EL (cell line): ENCODE data around the gene IKZF2.

Source experiments
- DNase-seq: peaks from one replicate; pipeline ENCODE4 v3.0.0-alpha.2; 2016

The IKZF2 gene

DNA sequence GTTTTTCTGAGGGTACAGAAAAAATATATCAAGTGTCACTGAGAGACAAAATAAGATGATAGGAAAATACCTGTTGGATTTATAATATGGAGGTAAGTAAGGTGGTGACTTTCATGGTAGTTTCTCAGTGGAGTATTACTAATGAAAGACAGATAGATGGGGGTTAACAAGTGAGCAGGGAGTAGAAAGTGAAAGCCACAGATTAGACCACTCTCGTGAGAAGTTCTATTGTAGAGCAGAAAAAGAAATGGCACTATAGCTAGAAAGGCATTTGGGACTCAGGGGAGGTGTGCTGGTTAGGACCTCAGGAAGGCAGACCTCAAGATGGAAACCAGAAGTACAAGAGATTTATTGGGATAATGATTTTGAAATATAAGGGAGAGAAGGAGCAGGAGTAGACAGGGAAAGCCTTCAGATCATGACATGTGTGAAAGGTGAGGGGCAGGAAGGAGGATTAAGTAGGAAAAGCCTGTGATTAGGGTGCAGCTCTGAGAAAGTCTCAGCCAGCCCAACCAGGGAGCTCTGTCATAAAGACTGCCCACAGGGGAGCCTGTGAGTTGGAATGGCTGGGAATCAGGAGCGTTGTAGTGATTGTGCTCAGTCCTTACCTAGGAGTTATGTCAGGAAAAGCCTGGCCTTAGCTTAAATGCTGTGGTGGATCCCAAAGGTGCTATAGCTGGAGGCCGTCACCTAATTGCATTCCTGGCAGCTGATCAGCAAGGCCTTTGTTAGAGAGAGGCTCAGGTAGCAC is 198.1 kb downstream of the IKZF2 start:
- no peak for DNase-seq

GRCh38 chr2:212949786-212950185 is 201.6 kb downstream of the IKZF2 start:
- DNase-seq = no peak
